Dedifferentiated amniotic fluid mesenchymal stem cell (primary cell): ENCODE data around the gene NADK2.

Experiments used
- DNase-seq: peaks from one replicate; pipeline ENCODE4 v3.0.0-alpha.2; 2016; ENCODE audit errors: extremely low spot score

Gene NADK2

GRCh38 chr5:36246036-36246800 is 4.5 kb upstream of the NADK2 start:
- DNase-seq: no peak

DNA sequence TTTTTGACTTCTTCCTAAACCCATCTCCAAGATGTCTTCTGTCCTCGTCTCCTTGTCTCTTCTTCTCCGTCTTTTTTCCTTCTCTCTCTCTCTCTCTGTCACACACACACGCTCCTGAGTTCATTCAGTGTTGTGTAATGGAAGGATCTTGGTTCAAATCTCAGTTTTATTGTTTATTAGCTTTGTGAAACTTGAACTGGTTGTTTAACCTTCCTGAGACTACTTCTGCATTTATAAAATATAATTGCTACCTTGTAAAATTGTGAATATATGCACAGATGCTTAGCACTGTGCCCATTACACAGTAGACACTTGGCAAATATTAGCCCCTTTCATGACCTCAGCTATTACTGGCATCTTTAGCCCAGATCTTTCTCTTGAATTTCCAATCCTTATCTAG is 2.4 kb upstream of the NADK2 start:
- no peak for DNase-seq

GRCh38 chr5:36243653-36244052 is 1.9 kb upstream of the NADK2 start:
- DNase-seq: no peak

DNA sequence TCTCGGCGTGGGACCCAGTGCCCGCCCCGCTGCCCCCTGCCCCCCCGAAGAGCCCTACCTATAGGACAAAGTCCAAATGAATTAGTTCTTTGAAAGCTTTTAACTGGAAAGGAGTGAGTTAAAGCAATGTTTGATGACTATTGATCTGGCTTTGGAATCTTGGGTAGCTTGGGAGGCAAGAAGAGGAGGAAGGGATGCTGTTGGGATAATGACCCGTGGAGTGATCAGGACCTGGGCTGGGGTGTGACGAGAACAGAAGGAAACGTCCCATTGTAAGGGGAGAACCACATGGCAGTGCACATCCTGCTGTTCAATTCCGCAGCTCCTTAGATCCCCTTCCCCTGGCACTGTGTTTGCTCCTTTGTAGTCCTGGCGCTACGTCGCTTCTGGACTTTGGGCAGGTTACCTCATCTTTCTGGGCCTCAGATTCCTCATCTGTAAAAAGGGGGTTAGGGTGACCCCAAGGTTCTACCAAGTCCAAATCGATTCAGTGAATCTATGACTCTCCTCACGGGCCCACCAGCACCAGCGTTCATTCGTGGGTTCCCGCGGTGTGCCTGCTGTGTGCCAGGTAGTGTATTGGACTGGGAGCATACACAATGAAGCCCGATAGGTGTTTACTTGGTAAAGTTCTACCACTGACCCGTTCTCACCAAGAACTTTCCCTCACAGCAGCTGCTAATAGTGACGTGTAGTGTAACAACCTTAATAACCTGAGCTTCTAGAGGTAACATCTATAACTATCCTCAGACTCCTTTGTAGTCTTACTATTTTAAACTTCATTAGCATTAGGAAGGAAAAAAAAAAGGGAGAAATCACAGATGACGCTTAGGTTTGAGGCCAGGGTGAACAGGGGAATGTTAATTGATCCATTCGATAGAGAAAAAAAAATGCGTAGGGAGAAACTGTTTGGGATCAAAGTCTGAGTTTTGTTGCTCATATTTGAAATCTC is 1.1 kb upstream of the NADK2 start:
- no peak for DNase-seq

DNA sequence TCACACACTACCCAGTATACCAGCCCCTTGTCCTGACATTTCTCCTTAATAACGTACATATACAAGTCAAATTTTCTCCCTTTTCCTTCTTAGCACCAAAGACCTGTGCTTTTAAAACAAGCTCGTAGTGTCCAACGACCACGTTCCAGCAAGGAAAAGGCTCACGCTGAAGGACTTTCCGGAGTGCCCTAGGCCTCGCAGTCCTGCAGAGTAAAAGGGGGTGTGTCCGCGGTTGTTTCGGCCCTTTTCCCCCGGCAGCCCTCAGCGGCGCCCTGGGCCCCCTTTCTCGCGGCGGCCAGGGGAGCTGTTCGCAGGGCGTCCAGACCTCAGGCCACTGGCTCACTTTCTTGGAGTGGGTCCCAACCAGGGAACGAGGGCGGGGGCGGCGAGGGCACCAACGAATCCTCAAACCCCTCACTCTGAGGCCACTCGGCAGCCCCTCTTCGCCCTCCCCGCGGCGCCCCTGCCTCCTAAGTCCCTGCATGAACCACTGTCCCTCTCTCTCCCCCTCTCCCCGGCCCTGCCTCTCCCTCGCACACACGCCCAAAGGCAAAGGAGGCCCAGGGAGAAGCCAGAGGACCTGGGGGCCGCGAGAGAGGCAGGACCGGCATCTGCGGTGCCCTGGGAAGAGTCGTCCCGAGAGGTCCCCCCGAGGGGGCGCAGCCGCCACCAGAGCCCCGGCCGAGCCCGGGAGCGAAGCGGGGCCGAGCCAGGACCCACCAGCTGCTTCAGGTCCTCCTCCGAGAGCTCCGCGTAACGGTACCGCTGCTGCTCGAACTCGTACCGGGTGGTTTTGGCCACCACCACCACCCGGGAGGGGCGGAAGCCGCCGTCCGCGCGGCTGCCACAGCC is 720 bp downstream of the NADK2 start:
- DNase-seq: peak; percentile 40

- no peak for DNase-seq
Observed at GRCh38 chr5:36239370-36240293, 2.1 kb downstream of the NADK2 start.

DNA sequence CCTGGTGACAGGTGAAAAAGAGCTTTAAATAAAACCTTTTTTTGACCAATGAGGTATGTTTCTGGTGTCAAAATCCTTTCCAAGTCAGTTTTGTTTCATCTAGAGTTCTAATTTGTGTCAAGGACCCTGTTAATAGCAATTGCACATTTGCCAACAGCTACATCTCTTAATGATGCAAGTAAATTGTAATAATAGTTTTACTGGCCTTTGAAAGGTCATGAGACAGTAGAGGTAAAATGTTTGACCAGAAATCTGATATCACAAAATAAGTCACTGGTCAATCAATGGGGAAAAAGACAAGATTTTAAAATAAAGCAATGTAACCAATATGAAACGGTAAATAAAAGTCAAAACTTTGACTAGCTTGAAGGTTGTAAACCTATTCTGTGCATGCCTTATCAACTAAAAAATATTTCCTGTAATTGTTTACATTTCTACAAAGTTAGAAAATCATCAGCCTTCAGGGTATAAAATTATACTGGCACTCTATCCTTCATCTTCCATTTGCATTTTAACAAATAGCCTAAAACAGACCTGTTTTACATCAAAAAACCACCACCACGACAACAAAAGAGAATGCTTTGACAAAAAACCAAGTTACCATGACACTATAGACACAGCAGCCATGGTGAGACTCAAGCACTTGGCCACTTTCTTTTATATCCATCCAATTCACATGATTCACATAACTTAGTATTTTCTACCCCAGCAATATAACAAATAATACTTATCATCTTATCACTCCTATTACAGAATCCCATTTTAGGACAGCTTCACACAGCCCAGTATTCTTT is 3.0 kb downstream of the NADK2 start:
- no peak for DNase-seq

DNA sequence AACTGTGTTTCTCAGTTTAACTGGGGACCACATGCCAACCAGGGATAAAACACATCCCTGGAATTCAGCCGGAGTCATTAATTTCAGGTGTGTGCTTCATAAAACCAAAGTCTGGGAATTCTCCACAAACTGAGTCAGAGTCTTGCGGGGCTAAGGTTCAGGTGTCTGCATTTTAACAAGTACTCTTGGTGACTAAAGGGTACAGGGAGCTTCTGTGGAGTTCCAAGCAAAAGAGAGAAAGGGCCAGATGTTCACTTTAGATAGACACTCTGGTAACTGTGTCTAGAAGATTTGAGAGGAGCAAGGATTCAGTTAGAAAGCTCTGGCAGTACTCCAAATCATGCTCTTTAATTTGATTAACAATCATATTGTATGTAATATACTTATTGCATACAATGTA is 4.0 kb downstream of the NADK2 start:
- no peak for DNase-seq

DNA sequence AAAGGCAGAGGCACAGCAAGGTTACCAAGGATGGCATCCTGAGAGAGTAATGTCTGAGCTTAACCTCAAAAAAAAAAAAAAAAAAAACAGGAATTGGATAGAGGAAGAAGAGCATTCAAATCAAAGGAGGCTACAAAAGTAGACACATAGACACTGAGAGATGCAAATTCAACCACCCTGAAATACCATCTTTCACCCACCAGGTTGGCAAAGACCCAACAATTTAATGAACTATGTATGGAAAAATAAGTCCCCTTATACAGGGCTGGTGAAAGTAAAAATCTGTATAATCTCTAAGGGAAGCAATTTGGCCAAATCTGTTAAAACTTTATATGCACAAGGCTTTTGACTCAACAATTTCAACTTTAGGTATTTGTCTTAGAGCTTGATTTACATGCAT is 4.9 kb downstream of the NADK2 start:
- no peak for DNase-seq

GRCh38 chr5:36232533-36232932 is 9.2 kb downstream of the NADK2 start:
- DNase-seq: no peak

- no peak for DNase-seq
Observed at GRCh38 chr5:36230151-36230790, 11.5 kb downstream of the NADK2 start.

DNA sequence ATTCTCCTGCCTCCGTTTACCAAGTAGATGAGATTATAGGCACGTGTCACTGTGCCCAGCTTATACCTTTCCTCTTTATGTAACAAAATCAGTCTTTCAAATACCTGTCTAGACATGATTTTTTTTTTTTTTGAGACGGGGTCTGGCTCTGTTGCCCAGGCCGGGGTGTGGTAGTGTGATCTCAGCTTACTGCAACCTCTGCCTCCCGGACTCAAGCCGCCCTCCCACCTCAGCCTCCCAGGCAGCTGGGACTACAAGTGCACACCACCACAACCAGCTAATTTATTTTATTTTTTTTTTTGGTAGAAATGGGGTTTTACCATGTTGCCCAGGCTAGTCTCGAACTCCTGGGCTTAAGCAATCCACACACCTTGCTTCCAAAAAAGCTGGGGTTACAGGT is 13.2 kb downstream of the NADK2 start:
- no peak for DNase-seq

DNA sequence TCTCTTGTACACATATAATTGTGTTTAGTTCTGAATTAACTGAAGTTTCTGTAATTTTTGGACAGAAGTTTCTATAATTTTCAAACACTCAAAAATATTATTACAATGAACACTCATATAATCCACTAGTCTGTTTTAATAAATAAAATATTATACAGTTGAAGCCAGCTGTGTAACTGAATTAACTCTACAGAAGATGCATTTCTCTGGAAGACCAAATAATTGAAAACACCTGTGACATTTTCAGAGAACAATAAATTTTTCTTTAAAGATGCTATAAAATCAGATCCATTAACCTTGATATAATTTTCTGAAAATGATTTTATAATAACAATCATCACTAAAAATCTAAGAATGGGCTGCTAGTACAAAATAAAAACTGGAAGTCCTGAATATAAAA is 14.7 kb downstream of the NADK2 start:
- no peak for DNase-seq

- DNase-seq: no peak
Observed at GRCh38 chr5:36222620-36223019, 19.1 kb downstream of the NADK2 start.

GRCh38 chr5:36217988-36218387 is 23.7 kb downstream of the NADK2 start:
- DNase-seq: no peak

DNA sequence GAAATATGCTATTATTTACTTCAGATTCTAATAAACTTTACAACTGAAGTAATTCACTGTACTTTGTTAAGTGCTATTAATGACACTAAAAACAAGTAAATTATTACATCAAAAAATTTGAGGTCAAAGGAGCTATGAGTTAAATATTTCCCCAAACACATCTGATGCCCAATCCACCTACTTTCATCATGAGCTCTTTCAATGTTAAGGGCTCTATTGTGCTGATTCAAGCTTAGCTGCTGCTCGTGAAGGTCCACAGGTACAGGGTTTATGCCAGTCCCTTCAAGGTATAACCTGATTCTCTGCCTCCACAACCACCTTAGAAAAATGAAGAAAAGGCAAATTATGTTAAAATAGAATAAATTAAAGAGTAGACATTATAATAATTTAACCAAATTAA is 24.2 kb downstream of the NADK2 start:
- DNase-seq: no peak

- no peak for DNase-seq
Observed at GRCh38 chr5:36215910-36216309, 25.8 kb downstream of the NADK2 start.

DNA sequence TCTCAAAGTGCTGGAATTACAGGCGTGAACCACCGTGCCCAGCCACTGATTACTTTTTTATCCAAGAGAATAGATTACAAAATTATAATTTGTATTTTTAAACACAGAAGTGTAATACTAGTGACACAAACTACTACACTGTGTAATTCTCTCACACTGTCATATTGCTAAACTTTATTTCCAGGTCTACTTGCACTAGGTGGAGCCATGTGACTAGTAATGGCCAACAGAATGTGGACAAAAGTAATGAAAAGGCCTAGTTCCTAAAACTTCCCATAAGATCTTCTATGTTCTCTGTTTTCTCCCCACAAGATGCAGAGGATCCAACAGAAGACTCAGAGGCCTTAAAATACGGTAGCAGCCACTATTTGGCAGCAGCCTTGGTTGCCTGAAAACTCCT is 27.3 kb downstream of the NADK2 start:
- DNase-seq: no peak

GRCh38 chr5:36209664-36210063 is 32.1 kb downstream of the NADK2 start:
- DNase-seq: no peak

DNA sequence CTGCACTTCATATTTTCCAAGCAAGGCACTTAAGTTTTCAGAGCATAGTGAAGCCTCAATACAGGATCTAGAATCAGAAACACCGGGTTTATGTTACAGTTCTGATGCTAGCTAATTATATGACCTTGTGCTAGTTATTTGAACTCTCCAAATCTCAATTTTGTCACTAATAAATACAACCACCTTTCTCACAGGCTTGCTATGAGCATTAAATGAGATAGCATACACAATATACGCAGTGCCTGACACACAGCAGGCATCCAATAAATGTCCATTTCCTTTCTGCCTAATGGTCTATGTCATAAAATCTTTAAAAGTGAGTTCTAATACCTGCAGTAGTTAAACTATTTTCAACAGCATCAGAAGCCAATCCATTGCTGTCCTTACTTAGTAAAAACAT is 32.9 kb downstream of the NADK2 start:
- no peak for DNase-seq
